GM12874 (cell line): Measurements from ENCODE around the gene RTEL1.

Source experiments
- TF ChIP-seq, protein P1 (sequence below): IDR thresholded peaks from 2 replicates; pipeline ENCODE4 v1.5.1; 2011; ENCODE audit warnings: low read depth, mild to moderate bottlenecking, control low read depth, low read length, moderate library complexity; ENCODE audit not compliant: insufficient read depth

The RTEL1 gene

DNA sequence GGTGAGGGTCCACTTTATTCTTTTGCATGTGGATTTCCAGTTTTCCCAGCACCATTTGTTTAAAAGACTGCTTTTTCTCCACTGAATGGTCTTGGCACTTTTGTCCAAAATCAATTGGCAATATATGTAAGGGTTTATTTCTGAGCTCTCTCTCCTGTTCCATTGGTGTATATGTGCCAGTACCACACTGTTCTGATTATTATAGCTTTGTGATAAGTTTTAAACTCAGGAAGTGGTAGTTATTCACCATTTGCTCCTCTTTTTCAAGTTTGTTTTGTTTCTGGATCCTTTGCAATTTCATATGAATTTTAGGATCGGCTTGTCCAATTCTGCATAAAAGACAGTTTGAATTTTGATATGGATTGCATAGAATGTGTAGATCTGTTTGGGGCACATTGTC lies 54.1 kb downstream of the RTEL1 start:
- TF ChIP-seq, protein P1, sequence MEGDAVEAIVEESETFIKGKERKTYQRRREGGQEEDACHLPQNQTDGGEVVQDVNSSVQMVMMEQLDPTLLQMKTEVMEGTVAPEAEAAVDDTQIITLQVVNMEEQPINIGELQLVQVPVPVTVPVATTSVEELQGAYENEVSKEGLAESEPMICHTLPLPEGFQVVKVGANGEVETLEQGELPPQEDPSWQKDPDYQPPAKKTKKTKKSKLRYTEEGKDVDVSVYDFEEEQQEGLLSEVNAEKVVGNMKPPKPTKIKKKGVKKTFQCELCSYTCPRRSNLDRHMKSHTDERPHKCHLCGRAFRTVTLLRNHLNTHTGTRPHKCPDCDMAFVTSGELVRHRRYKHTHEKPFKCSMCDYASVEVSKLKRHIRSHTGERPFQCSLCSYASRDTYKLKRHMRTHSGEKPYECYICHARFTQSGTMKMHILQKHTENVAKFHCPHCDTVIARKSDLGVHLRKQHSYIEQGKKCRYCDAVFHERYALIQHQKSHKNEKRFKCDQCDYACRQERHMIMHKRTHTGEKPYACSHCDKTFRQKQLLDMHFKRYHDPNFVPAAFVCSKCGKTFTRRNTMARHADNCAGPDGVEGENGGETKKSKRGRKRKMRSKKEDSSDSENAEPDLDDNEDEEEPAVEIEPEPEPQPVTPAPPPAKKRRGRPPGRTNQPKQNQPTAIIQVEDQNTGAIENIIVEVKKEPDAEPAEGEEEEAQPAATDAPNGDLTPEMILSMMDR, result no peak

DNA sequence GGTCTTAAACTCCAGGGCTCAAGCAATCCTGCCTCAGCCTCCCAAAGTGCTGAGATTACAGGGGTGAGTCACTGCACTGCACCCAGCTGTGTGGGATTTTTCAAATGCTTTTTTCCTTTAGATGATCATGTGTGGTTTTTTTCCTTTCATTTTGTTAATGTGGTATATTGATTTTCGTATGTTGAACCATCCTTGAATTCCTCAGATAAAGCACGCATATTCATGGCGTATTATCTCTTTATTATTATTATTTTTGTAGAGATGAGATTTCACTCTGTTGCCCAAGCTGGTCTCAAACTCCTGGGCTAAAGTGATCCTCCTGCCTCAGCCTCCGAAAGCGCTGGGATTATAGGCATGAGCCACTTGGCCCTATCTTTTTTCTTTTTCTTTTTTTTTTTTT lies 56.7 kb downstream of the RTEL1 start:
- TF ChIP-seq, protein P1, result no peak

DNA sequence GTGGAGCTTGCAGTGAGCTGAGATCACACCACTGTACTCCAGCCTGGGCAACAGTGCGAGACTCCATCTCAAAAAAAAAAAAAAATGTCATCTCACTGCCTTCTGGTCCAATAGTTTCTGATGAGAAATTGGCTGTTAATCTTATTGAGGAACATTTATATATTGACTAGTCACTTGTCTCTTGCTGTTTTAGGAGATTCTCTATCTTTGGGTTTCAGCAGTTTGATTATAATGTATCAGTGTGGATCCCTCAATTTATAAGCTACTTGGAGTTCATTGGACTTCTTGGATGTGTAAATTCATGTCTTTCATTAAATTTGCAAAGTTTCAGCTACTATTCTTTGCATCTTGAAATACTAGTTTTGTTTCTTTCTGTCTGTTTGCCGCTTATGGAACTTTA lies 60.9 kb downstream of the RTEL1 start:
- TF ChIP-seq, protein P1, result no peak

DNA sequence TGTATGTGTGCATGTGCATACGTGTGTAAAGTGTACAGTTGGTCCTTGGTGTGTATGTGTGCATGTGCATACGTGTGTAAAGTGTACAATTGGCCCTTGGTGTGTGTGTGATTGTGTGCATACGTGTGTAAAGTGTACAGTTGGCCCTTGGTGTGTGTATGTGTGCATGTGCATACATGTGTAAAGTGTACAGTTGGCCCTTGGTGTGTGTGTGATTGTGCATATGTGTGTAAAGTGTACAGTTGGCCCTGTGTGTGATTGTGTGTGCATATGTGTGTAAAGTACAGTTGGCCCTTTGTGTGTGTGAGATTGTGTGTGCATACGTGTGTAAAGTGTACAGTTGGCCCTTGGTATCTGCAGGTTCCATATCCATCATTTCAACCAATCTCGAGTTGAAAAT lies 73.3 kb downstream of the RTEL1 start:
- TF ChIP-seq, protein P1, result no peak

DNA sequence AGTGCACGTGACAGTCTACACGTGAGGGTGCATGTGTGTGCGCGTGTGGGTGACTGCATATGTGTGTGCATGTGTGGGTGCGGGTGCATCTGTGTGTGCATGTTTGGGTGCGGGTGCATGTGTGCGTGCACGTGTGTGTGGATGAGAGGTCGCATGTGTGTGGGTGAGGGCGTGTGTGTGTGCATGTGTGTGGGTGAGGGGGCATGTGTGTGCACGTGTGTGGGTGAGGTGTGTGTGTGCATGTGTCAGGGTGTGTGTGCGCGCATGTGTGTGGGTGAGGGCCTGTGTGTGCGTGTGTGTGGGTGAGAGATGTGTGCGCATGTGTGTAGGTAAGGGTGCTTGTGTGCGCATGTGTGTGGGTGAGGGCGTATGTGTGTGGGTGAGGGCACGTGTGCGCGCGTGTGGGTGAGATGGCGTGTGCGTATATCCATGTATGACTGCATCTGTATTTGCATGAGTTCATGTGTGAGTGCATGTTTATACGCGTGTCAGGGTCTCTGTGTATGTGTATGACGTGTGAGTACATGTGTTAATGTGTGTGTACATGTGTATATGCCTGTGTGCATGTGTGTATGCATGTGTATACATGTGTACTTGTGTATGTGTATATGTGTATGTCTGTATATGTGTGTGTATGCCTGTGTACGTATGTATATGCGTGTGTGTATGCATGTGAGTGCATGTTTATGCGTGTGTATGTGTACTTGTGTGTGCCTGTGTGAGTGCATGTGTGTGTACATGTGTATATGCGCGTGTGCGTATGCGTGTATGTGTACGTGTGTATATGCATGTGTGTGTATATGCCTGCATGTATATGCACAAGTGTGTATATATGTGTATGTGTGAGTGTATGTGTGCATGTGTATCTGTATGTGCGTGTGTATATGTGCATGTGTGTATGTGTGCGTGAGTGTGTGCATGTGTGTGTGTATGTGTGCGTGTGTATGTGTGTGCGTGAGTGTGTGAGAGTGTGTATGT lies 74.3 kb downstream of the RTEL1 start:
- TF ChIP-seq, protein P1, result no peak

DNA sequence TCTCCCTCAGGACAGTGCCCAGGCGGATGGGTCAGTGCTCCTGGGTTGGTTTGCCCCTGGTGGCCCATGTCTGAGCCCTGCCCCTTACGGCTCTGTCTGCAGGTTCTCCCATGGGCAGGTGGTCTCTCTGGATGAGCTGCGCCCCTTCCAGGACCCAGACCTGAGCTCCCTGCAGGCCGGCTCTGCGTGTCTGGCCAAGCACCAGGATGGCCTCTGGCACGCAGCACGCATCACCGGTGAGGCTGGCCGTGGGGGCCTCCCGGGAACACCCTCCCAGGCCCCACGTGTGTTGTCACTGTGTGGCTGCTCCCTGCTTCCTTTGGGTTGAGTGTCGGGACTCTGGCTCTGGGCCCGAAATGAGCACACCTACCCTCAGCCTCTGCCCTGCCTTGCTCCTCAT lies 75.0 kb downstream of the RTEL1 start:
- TF ChIP-seq, protein P1, result no peak

DNA sequence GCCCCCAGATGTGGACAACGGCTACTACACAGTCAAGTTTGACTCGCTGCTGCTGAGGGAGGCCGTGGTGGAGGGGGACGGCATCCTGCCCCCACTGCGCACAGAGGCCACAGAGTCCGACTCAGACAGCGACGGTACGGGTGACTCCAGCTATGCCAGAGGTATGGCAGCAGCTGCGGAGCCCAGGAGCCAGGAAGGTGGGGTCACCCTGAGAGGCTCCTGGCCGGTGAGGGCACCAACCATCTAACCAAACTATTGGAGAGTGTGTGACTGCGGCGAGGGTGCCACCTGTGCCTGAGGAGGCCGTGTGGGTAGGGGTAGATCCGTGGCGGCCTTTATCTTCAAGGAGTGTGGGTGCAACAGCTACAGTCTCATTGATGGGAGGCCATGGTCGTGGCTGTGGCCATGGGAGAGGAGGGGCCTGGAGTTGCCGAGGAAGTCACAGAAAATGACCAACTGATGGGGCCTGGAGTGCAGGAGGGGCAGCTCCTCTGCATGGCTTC lies 75.5 kb downstream of the RTEL1 start:
- TF ChIP-seq, protein P1, result no peak
